GM12865 (cell line): Measurements from ENCODE around the gene HMGA1.
"Not testable (repeated sequence)": the region's sequence is repeated elsewhere in the genome, so short reads cannot be mapped to it uniquely, and the experiment has no call there.

ENCODE experiments used
- DNase-seq: peaks from one replicate; pipeline ENCODE4 v3.0.0; 2010; ENCODE audit warnings: low read depth
- H3K4me3 ChIP-seq: 2 replicates; pipeline ENCODE4 v1.5.1; 2011; ENCODE audit warnings: mild to moderate bottlenecking, low read depth, low read length, control low read depth
- TF ChIP-seq, protein P1 (sequence below): IDR thresholded peaks from 2 replicates; pipeline ENCODE4 v1.5.1; 2011; ENCODE audit warnings: low read length, control low read depth, low read depth, inconsistent platforms; ENCODE audit not compliant: insufficient read depth; ENCODE audit errors: missing control alignments

HMGA1 gene

DNA sequence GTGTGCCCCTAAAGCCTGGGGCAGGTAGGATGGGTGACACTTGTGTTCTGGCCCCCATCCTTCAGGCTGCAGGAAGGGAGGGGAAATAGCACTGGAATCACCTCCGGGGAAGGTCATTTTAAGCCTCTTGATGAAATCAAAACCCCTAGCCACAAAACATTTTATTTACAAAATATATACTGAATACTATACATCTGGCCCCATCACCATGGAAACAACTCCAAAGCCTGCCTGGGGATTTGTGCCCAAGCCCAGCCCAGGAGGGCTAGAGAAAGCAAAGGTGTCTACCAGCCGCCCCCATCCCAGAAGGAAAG, 9.5 kb downstream of the HMGA1 start:
- H3K4me3 ChIP-seq = no peak overlapping the region
- TF ChIP-seq, protein P1, sequence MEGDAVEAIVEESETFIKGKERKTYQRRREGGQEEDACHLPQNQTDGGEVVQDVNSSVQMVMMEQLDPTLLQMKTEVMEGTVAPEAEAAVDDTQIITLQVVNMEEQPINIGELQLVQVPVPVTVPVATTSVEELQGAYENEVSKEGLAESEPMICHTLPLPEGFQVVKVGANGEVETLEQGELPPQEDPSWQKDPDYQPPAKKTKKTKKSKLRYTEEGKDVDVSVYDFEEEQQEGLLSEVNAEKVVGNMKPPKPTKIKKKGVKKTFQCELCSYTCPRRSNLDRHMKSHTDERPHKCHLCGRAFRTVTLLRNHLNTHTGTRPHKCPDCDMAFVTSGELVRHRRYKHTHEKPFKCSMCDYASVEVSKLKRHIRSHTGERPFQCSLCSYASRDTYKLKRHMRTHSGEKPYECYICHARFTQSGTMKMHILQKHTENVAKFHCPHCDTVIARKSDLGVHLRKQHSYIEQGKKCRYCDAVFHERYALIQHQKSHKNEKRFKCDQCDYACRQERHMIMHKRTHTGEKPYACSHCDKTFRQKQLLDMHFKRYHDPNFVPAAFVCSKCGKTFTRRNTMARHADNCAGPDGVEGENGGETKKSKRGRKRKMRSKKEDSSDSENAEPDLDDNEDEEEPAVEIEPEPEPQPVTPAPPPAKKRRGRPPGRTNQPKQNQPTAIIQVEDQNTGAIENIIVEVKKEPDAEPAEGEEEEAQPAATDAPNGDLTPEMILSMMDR = no peak
- DNase-seq = no peak

DNA sequence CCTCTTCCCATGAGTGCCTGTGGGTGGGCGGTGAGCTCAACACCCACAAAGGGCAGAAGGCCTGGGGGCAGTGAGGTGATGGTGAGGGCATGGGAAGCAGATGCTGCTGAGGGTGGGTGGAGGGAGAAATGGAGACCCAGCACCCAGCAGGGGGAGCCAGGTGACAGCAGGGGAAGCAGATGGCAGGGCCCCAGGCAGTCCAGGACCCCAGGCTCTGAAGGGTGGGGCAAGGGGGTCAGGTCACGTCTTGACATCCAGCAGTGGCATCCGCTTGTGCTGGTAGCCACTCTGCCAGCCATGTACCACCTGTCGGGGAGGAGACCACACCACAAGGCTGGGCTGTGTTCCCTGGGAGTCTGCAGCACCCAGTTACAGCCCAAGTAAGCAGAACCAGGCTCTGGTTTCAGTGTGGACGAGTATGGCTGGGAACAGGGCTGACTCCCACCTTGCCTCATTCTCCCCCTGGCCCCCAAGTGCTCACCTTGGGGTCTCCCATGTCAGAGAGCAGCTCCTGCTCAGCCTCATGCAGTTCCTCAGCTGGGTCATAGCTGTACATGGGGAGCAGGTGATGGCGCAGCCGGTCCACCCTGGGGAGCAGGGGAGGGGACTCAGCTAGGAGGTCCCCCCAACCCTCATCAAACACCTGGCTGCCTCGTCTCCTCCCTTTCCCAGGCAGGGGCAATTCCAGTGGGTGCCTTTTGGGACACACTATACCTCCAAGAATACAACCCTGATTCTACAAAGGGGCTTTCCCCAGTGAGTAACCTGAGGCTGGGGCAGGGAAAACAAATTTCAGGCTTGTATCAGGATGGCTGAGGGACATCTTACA, 10.1 kb downstream of the HMGA1 start:
- TF ChIP-seq, protein P1 = peak; percentile 63
- H3K4me3 ChIP-seq = no peak overlapping the region
- peak; percentile 70 for DNase-seq

DNA sequence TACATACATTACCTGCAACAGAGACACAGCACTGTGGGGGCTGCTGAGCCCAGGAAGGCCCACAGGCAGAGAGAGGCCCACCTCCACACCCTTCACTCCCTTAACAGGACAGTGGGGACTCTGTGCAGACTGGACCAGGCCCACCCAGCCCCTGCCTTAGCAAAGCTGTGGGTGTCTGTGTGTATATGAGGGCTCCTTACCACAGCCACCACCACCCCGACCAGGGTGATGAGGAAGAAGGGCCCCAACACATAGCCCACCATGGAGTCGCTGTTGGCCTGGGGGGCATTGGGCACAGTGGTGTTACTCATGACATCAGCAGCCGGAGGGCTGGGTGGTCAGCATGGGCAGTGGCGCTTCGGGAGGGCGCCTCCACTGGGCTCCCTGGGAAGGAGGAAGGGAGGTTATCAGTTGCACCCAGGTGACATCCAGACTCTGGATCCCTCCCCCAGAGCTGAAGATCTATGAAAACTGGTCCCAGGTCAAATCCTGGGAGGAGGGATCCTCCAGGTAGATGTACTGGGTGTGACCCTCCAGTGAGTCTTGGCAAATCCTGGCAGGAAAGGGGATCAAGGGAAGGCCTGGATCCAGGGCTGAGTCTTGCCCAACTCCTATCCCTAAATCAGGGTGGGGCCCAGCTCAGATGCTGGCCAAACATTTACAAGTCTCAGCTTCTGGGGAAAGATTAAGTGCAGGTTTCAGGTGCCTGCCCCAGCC, 11.0 kb downstream of the HMGA1 start:
- no peak for DNase-seq
- H3K4me3 ChIP-seq = peak overlapping the region; percentile 74
- TF ChIP-seq, protein P1 = no peak

DNA sequence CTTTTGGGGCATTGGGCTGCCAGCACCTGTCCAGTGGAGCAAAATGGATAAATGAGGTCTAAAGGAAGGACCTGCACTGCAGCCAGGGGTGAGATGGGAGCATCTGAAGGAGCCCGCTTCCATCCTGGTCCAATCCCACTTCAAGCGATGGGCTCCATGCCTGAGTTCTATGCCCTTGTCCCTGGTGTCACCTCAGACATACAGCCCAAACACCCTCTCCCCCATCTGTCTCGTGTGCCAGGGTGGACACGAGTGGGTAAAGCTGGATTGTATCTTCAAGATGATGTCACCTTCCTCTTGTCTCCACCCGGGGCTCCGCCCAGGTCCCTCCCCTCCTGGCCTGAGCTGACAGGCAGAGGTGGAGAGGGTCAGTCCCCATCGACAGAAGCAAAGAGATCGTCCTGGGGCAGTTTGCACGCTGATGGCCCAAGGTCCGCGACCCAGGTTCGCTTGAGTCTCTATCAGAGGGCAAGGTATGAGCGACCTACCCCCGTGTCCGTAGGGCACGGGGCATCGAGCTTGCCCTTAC, 11.6 kb downstream of the HMGA1 start:
- TF ChIP-seq, protein P1 = no peak
- H3K4me3 ChIP-seq = peak overlapping the region; percentile 74
- peak; percentile 64 for DNase-seq

DNA sequence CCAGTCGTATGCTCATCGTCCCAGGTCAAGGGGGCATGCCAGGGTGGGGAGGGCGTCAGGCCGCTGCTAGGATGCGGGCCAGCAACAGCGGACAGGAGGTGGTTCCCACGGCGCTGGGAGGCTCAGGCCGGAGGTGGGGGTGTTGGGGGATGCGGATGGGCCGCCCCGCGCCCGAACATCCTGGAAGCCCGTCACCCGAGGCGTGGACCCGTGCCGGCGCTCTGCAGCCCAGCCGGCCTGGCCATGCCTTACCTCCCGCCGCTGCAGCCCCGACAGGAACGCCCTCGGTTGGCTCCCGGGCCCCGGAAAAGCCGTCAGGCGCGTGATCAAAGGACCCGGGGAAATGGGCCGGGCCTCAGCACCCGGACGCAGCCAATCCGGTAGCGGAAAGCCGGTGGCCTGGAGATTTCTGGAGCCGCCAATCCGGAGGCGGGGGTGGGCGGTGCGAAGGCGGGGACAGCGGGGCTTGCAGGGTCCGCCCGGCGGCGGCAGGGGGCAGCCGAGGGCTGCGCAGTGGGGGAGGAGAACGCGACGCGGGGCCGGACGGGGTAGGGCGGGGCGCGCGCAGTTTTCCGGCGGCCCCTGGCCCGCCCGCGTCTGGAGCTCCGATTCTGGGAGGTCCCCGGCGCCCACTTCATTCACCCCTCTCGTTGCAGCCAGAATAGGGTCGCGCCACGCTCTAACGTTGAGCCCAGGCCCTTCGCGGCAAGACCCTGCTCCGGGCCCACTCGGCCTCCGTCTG, 12.2 kb downstream of the HMGA1 start, which contains the start of gene SMIM29:
Gene SMIM29 (minus strand): TSS at position 280 of the 742 bp plus-strand sequence. CDS start 1,215 bp downstream, outside the sequence.
- TF ChIP-seq, protein P1 = peak; percentile 93
- DNase-seq = peak; percentile 97
- H3K4me3 ChIP-seq = peak within 1 kb of the TSS; percentile 74

DNA sequence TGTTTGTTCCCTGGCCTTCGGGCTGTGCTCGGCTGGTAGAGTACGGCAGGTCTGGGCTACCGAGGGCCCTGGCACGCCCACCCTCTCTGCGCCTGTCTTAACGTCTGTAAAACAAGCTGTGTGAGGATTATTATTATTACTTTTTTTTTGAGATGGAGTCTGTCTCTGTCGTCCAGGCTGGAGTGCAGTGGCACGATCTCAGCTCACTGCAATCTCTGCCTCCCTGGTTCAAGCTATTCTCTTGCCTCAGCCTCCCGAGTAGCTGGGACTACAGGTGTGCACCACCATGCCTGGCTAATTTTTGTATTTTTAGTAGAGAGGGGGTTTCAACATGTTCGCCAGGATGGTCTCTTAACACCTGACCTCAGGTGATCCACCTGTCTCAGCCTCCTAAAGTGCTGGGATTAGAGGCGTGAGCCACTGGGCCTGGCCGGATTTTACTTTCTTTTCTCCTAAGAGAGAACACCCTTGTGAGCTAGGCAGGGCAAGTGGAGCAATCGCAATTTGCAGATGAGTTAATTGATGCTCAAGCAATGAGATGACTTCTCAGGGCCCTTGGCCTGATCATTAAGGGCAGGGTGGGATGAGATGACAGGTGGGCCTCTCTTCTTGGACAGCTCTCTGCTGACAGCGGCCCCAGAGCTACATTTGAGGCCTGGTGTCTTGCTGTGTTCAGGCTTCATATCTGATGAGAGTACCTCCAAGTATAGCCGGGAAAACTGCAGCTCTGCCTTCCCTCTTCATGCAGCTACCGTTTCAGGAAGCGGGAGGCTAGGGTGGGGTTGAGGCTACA, 13.0 kb downstream of the HMGA1 start:
- TF ChIP-seq, protein P1 = no peak
- no peak for DNase-seq
- H3K4me3 ChIP-seq = peak overlapping the region; percentile 72

DNA sequence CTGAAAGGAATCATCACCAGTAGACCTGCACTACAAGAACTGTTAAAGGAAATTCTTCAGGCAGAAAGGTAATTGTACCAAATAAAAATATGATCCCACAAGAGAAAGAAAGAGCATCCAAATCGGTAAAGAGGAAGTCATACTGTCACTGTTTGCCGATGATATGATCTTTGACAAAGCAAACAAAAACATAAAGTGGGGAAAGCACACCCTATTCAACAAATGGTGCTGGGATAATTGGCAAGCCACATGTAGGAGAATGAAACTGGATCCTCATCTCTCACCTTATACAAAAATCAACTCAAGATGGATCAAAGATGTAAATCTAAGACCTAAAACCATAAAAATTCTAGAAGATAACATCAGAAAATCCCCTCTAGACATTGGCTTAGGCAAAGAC, 15.7 kb downstream of the HMGA1 start:
- DNase-seq, H3K4me3 ChIP-seq: not testable (repeated sequence)
